Glutamatergic neuron (in vitro differentiated cells): ENCODE results near the gene LNX2. TPM values are rescaled to one million over a fixed set of nuclear protein-coding genes. Genes with fewer than 3 reads are reported as not detected.

ENCODE experiments used
- DNase-seq: peaks from one replicate; pipeline ENCODE4 v3.0.0; 2022
- H3K27ac Mint-ChIP-seq: one replicate; pipeline ENCODE4 v1.8.0; 2020; ENCODE audit warnings: mild to moderate bottlenecking, mixed read lengths, inconsistent platforms; ENCODE audit not compliant: unreplicated experiment
- H3K27me3 Mint-ChIP-seq: one replicate; pipeline ENCODE4 v1.8.0; 2020; ENCODE audit warnings: mild to moderate bottlenecking, moderate library complexity, mixed read lengths, inconsistent platforms; ENCODE audit not compliant: unreplicated experiment
- H3K36me3 Mint-ChIP-seq: one replicate; pipeline ENCODE4 v1.8.0; 2020; ENCODE audit warnings: mild to moderate bottlenecking, mixed read lengths, inconsistent platforms; ENCODE audit not compliant: unreplicated experiment
- H3K4me1 Mint-ChIP-seq: one replicate; pipeline ENCODE4 v1.8.0; 2020; ENCODE audit warnings: mild to moderate bottlenecking, low read depth, mixed read lengths, inconsistent platforms; ENCODE audit not compliant: unreplicated experiment
- H3K4me3 Mint-ChIP-seq: one replicate; pipeline ENCODE4 v1.8.0; 2020; ENCODE audit warnings: mild to moderate bottlenecking, mixed read lengths, inconsistent platforms; ENCODE audit not compliant: unreplicated experiment
- H3K9me3 Mint-ChIP-seq: one replicate; pipeline ENCODE4 v1.8.0; 2020; ENCODE audit warnings: mild to moderate bottlenecking, moderate library complexity, mixed read lengths, inconsistent platforms; ENCODE audit not compliant: unreplicated experiment
- CTCF ChIP-seq: fragments of 200-600 bp; sonication (generic); IDR thresholded peaks from one replicate; pipeline ENCODE4 v1.5.0; 2021; ENCODE audit not compliant: partially characterized antibody, unreplicated experiment
- total RNA-seq: library from RNA; stranded (reverse); fragmentation: NEBNext Ultra II Directional; extraction: Animal tissue kit (Norgen Biotek cat#: 25700); gene quantifications from one replicate; pipeline ENCODE4 v1.2.1, GENCODE V29; 2021; ENCODE audit not compliant: unreplicated experiment

Gene LNX2
- total RNA-seq, 1 donor from 2014 or later, result 3.2 TPM

GRCh38 chr13:27551562-27551961 lies 68.8 kb downstream of the LNX2 start:
- no peak for TF ChIP-seq CTCF
- DNase-seq, result no peak
- Mint-ChIP-seq H3K27me3 (no peaks in the 10 kb centered on the region), H3K27ac (no peak overlapping the region), H3K36me3 (no peaks in the 10 kb centered on the region), H3K4me1 (no peaks in the 10 kb centered on the region), H3K4me3 (no peak overlapping the region), H3K9me3 (no peaks in the 10 kb centered on the region)

- no peaks in the 10 kb centered on the region for H3K36me3 Mint-ChIP-seq
- H3K9me3 Mint-ChIP-seq, result no peaks in the 10 kb centered on the region
- no peaks in the 10 kb centered on the region for H3K27me3 Mint-ChIP-seq
- no peak overlapping the region for H3K27ac Mint-ChIP-seq
- no peaks in the 10 kb centered on the region for H3K4me1 Mint-ChIP-seq
- DNase-seq, result no peak
- H3K4me3 Mint-ChIP-seq, result no peak overlapping the region
- TF ChIP-seq CTCF, result no peak
Measured at GRCh38 chr13:27549406-27549981, 70.8 kb downstream of the LNX2 start.

- H3K36me3 Mint-ChIP-seq, result no peaks in the 10 kb centered on the region
- no peaks in the 10 kb centered on the region for H3K9me3 Mint-ChIP-seq
- no peaks in the 10 kb centered on the region for H3K4me1 Mint-ChIP-seq
- no peak for TF ChIP-seq CTCF
- DNase-seq, result no peak
- H3K27me3 Mint-ChIP-seq, result peaks cover 1% of the 10 kb centered on the region
- no peak overlapping the region for H3K27ac Mint-ChIP-seq
- H3K4me3 Mint-ChIP-seq, result no peak overlapping the region
Measured at GRCh38 chr13:27542220-27542619, 78.1 kb downstream of the LNX2 start.

- Mint-ChIP-seq H3K4me1 (no peaks in the 10 kb centered on the region), H3K27me3 (peaks cover 1% of the 10 kb centered on the region), H3K4me3 (no peak overlapping the region), H3K36me3 (no peaks in the 10 kb centered on the region), H3K9me3 (no peaks in the 10 kb centered on the region), H3K27ac (no peak overlapping the region)
- DNase-seq, result no peak
- TF ChIP-seq CTCF, result no peak
Measured at GRCh38 chr13:27541386-27541785, 78.9 kb downstream of the LNX2 start.

GRCh38 chr13:27536361-27537101 lies 83.8 kb downstream of the LNX2 start:
- TF ChIP-seq CTCF, result no peak
- no peak for DNase-seq
- Mint-ChIP-seq H3K27me3 (peaks cover 1% of the 10 kb centered on the region), H3K27ac (no peak overlapping the region), H3K9me3 (peaks cover 1% of the 10 kb centered on the region), H3K4me1 (peaks cover 2% of the 10 kb centered on the region), H3K4me3 (no peak overlapping the region), H3K36me3 (no peaks in the 10 kb centered on the region)
